HepG2 (cell line): ENCODE data around the gene PSMD5. TPM values are rescaled to one million over a fixed set of nuclear protein-coding genes. Genes with fewer than 3 reads are reported as not detected.

Experiments
- AFF4 ChIP-seq: sonication (generic); formaldehyde crosslinking; IDR thresholded peaks from 2 replicates; pipeline ENCODE4 v1.4.0; 2020; ENCODE audit warnings: missing genetic modification reagents
- BRD4 ChIP-seq: sonication (generic); formaldehyde crosslinking; IDR thresholded peaks from 2 replicates; pipeline ENCODE4 v1.4.0; 2020; ENCODE audit warnings: missing genetic modification reagents
- FOXP4 ChIP-seq: sonication (generic); formaldehyde crosslinking; IDR thresholded peaks from 2 replicates; pipeline ENCODE4 v1.4.0; 2020; ENCODE audit warnings: missing genetic modification reagents
- HDAC1 ChIP-seq: sonication (generic); formaldehyde crosslinking; IDR thresholded peaks from 2 replicates; pipeline ENCODE4 v1.5.1; 2020; ENCODE audit warnings: mild to moderate bottlenecking, missing genetic modification reagents
- KDM5A ChIP-seq: fragments of 200-600 bp; sonication (generic); IDR thresholded peaks from 2 replicates; pipeline ENCODE4 v1.7.0; 2018; ENCODE audit warnings: antibody characterized with exemption, mild to moderate bottlenecking, low read length, borderline replicate concordance
- MBNL3 ChIP-seq: fragments of 250-450 bp; sonication (Bioruptor Pico); conservative IDR thresholded peaks from 2 replicates; pipeline ENCODE4 v1.8.0; 2022; ENCODE audit warnings: mild to moderate bottlenecking, inconsistent platforms
- SAFB2 ChIP-seq: sonication (generic); formaldehyde crosslinking; IDR thresholded peaks from 2 replicates; pipeline ENCODE4 v1.5.1; 2020; ENCODE audit warnings: missing genetic modification reagents, low read depth, mild to moderate bottlenecking, borderline replicate concordance
- ZFP82 ChIP-seq: sonication (generic); formaldehyde crosslinking; IDR thresholded peaks from 2 replicates; pipeline ENCODE4 v1.5.1; 2020; ENCODE audit warnings: mild to moderate bottlenecking, missing genetic modification reagents, borderline replicate concordance
- ZNF550 ChIP-seq: sonication (generic); formaldehyde crosslinking; IDR thresholded peaks from 2 replicates; pipeline ENCODE4 v1.4.0; 2020; ENCODE audit warnings: mild to moderate bottlenecking, missing genetic modification reagents, borderline replicate concordance
- ZNF687 ChIP-seq: sonication (generic); formaldehyde crosslinking; IDR thresholded peaks from 2 replicates; pipeline ENCODE4 v1.5.1; 2020; ENCODE audit warnings: mild to moderate bottlenecking, missing genetic modification reagents, moderate library complexity
- ZSCAN31 ChIP-seq: sonication (generic); formaldehyde crosslinking; IDR thresholded peaks from 2 replicates; pipeline ENCODE4 v1.5.0; 2020; ENCODE audit warnings: low read depth, mild to moderate bottlenecking, missing genetic modification reagents
- polyA plus RNA-seq, 8 experiments: library from polyadenylated mRNA; depleted of rRNA in 3 of 8; stranded (reverse) in 7 of 8; unstranded in 1 of 8; fragments of >200 nt; fragmentation: Illumina TruSeq in 4 of 8; extraction: Trizol in 4 of 8; gene quantifications; 2 replicates each; pipeline versions ENCODE4 v1.2.1 to v1.2.3, GENCODE V29; 2011 to 2016; ENCODE audit warnings: low read depth in 4 of 8, missing spikeins in 1 of 8, mixed read lengths in 1 of 8; ENCODE audit not compliant: insufficient read depth in 1 of 8
- total RNA-seq, 5 experiments: library from RNA; depleted of rRNA; stranded (reverse); fragments of >200 nt; fragmentation: Illumina TruSeq; extraction: Trizol; gene quantifications; 2 replicates each; pipeline ENCODE4 v1.2.3, GENCODE V29; 2016; ENCODE audit warnings: low read depth in 1 of 5

Gene PSMD5
- total and polyA plus RNA-seq, 2 of the 13 experiments (the other 11 are each of a cell fraction or from before 2014, with no cell fraction given) = 12.7 to 18.1 TPM

GRCh38 chr9:120866651-120867050, 23.9 kb upstream of the PSMD5 start (continued):
- TF ChIP-seq AFF4 (CRISPR knock-in tag) (no peak), HDAC1 (CRISPR knock-in tag) (no peak), ZFP82 (no peak), SAFB2 (CRISPR knock-in tag) (no peak), ZNF687 (CRISPR knock-in tag) (no peak), BRD4 (CRISPR knock-in tag) (no peak), FOXP4 (CRISPR knock-in tag) (no peak), ZNF550 (CRISPR knock-in tag) (no peak), ZSCAN31 (no peak), MBNL3 (CRISPR knock-in tag) (no peak), KDM5A (no peak)
